SH-SY5Y (cell line): ENCODE results near the gene IL12A.

Experiments
- GATA2 ChIP-seq: IDR thresholded peaks from 2 replicates; pipeline ENCODE4 v1.6.1; 2011; ENCODE audit warnings: mild to moderate bottlenecking, low read depth, low read length
- GATA3 ChIP-seq: IDR thresholded peaks from 2 replicates; pipeline ENCODE4 v1.6.1; 2011; ENCODE audit warnings: low read depth, mild to moderate bottlenecking, low read length, moderate library complexity

- TF ChIP-seq GATA3 = no peak
- TF ChIP-seq GATA2 = no peak
Observed at GRCh38 chr3:159945930-159946329, 42.7 kb upstream of the IL12A start.
